Skeletal muscle tissue (tissue), 4 donors: ENCODE results near the gene RLBP1. TPM values are rescaled to one million over a fixed set of nuclear protein-coding genes. Genes with fewer than 3 reads are reported as not detected.

Experiments used
- H3K27ac ChIP-seq: one replicate; pipeline ENCODE4 v1.7.0; 2013; ENCODE audit warnings: mild to moderate bottlenecking, low read depth, low read length, inconsistent platforms
- H3K27me3 ChIP-seq, 3 donors: one replicate each; pipeline ENCODE4 v1.7.0; 2013; ENCODE audit warnings: low read length in 3 of 3; ENCODE audit not compliant: control insufficient read depth in 3 of 3, insufficient read depth in 3 of 3
- H3K36me3 ChIP-seq, 3 donors: one replicate each; pipeline ENCODE4 v1.7.0; 2013; ENCODE audit warnings: low read length in 3 of 3; ENCODE audit not compliant: control insufficient read depth in 3 of 3, insufficient read depth in 3 of 3
- H3K4me1 ChIP-seq, 3 donors: one replicate each; pipeline ENCODE4 v1.7.0; 2013; ENCODE audit warnings: low read length in 3 of 3, mild to moderate bottlenecking in 3 of 3; ENCODE audit not compliant: control insufficient read depth in 3 of 3, insufficient read depth in 3 of 3
- H3K4me3 ChIP-seq, 3 donors: one replicate each; pipeline ENCODE4 v1.7.0; 2013; ENCODE audit warnings: low read length in 3 of 3
- H3K9ac ChIP-seq, 3 donors: one replicate each; pipeline ENCODE4 v1.7.0; 2013; ENCODE audit warnings: low read length in 3 of 3, mild to moderate bottlenecking in 3 of 3, moderate library complexity in 2 of 3, low read depth in 1 of 3
- H3K9me3 ChIP-seq, 3 donors: one replicate each; pipeline ENCODE4 v1.7.0; 2013; ENCODE audit warnings: low read length in 3 of 3; ENCODE audit not compliant: control insufficient read depth in 3 of 3
- total RNA-seq: library from RNA; depleted of rRNA; stranded (reverse); fragments of >200 nt; gene quantifications from one replicate; pipeline ENCODE4 v1.2.3, GENCODE V29; 2014
- donor health status: Osteomylitis.

RLBP1 gene
- total RNA-seq, 1 donor from 2014 or later: 0.52 TPM

DNA sequence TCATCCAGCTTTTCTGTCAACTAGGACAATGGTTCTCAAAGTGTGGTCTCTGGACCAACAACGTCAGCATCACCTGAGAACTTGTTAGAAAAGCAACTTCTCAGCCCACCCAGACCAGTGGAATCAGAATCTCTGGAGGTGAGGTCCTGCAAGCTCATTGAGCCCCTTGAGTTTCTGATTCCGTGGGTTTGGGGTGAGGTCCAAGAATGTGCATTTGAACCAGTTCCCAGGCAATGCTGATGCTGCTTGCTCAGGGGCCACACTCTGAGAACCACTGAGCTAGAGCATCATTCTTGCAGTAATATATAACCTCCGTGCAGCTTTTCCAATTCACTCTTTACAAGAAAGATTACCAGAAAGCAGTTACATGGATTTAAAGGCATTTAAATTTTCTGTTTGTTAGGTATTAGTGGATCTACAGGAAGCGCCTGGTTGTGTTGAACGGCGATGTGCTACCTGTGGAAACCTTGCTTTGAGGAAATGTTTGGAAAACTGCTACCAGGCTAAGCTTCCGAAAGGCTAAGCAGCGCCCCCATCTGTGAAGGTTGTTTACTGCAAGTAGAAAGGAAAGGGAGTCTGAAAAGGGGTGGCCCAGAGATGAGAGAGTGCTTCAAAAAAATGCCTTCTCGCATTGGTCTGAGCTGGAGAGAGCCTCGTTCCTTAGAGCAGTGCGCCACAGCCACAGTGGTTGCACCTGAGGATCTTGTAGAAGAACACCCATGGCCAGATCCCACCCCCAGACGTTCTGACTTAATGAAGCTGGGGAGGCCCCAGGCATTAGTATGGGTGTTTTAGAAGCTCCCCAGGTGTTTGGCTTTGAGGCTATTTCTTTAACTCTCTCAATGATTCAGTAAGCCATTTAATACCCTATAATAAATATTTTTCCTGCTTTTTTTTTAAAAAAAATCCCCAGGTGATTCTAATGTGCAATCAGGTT, 50.0 kb downstream of the RLBP1 start:
- H3K4me1 ChIP-seq: peaks cover 17 to 27% (median 20%) of the 10 kb centered on the region in 3 donors
- H3K9ac ChIP-seq: no peak overlapping the region
- H3K36me3 ChIP-seq: peaks cover 8 to 13% (median 8%) of the 10 kb centered on the region in 3 donors
- no peak overlapping the region for H3K4me3 ChIP-seq
- no peak overlapping the region for H3K27ac ChIP-seq
- no peaks in the 10 kb centered on the region for H3K27me3 ChIP-seq
- H3K9me3 ChIP-seq: no peaks in the 10 kb centered on the region

DNA sequence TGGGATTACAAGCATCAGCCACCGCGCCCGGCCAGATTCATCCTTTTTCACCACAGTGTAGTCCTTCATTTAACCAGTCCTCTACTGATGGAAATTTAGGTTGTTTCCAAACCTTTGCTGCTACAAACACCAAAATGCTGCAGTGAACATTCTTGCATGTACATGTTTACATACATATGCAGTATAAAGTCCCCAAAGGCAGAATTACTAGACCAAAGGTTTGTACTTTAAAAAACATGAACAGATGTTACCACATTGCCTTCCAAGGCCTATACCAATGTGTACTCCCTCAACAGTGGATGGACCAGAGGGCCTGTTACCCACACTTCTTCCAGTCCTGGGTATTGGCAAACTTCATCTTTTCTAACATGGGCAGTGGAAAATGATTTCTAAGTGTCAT, 51.0 kb downstream of the RLBP1 start:
- no peak overlapping the region for H3K9ac ChIP-seq
- H3K4me3 ChIP-seq: no peak overlapping the region
- H3K36me3 ChIP-seq: peaks cover 0 to 3% (median 0%) of the 10 kb centered on the region in 3 donors
- peaks cover 22 to 36% (median 28%) of the 10 kb centered on the region in 3 donors for H3K4me1 ChIP-seq
- no peak overlapping the region for H3K27ac ChIP-seq
- no peaks in the 10 kb centered on the region for H3K9me3 ChIP-seq
- no peaks in the 10 kb centered on the region for H3K27me3 ChIP-seq

DNA sequence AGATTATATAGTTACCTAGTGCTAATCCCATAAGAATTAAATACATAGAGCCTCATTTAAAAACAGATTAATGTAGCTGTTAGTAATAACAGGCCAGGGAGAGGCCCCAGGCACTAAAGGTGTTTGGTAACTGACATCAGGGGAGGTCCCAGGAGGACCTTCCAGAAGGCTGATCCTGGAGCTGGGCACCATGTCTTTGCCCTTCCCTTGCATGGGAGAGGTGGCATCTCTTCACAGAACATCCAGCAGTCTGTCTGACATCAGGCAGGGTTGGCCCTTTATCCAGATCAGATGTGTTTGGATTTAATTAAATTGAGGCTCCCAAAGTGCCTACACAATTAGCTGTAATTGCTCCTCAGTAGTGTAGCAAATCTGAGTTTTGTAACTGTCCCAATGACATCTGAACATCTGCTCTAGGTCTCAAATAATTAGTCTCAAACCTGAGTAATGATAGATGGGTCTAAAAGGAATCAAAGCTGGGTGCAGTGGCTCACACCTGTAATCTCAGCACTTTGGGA, 53.0 kb downstream of the RLBP1 start:
- H3K36me3 ChIP-seq: no peaks in the 10 kb centered on the region
- H3K9me3 ChIP-seq: no peaks in the 10 kb centered on the region
- no peak overlapping the region for H3K9ac ChIP-seq
- no peaks in the 10 kb centered on the region for H3K27me3 ChIP-seq
- H3K4me3 ChIP-seq: no peak overlapping the region
- peak overlapping the region; percentile 88 for H3K27ac ChIP-seq
- H3K4me1 ChIP-seq: peaks cover 31 to 51% (median 35%) of the 10 kb centered on the region in 3 donors

DNA sequence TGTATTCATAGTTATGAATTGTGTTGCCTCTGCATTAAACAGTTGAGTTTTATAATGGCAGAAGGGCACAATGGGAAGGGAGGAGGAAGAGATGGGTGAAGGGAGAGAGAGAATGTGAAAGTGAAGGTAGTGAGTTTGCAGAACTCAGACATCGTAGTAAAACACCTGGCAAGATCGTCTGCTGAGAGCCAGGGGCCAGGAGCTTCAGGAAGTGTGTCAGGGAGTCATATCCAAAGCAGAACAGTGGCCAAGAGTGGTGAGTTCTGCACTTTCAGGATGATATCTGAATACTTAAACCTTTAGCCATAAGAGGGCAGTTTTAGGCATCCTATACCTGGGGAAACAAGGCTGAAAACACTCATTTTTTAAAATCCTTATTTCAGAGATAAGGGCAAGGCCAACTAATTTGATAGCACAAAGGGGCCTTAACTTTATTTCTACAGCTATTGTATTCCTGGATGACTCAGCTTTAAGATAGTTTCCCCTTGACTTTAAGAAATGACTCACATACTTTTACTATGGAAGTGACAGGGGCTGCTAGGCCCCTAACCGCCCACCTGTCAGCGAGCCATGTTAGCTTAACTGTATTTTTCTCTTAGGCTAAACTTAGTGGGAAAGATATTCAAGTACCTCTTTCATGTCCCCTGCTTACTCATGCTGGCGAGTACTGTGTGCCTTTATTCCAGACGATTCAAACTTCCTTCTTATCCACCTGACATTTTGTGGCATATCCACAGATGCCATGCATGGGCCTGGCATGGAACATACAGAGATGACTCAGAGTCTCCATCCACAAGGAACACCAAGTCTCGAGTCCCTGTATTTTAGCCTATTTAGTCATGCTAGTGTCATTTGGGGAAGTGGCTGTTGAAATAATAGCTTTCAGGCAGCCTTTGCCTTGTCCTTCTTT, 53.9 kb downstream of the RLBP1 start:
- Histone ChIP-seq H3K9ac (peak overlapping the region in 1 of 3 donors; percentile 34), H3K27ac (peak overlapping the region; percentile 88), H3K9me3 (no peaks in the 10 kb centered on the region), H3K36me3 (no peaks in the 10 kb centered on the region), H3K27me3 (no peaks in the 10 kb centered on the region), H3K4me3 (no peak overlapping the region), H3K4me1 (peaks cover 31 to 59% (median 38%) of the 10 kb centered on the region in 3 donors)

DNA sequence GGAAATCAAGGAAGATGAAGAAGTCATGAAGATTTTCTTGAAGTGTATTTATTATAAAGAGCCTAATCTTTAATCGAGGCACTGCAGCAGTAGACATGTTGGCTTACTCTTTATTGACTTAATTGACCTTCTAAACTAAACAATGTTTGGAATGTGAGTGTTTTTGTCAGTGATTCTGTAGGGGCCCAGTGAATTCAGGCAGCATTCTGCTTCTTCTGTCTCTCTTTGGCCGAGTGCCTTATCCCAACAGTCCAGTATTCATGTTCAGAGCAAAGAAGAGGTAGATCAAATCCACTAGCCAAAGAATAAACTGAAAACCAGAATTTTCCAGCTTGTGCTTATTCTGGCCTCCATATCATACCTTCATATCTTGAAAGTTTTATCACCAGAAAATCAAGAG, 55.7 kb downstream of the RLBP1 start:
- no peak overlapping the region for H3K4me3 ChIP-seq
- H3K27ac ChIP-seq: peak overlapping the region; percentile 45
- H3K27me3 ChIP-seq: no peaks in the 10 kb centered on the region
- H3K4me1 ChIP-seq: peaks cover 31 to 64% (median 38%) of the 10 kb centered on the region in 3 donors
- H3K9me3 ChIP-seq: no peaks in the 10 kb centered on the region
- peaks cover 0 to under 1% (median 0%) of the 10 kb centered on the region in 3 donors for H3K36me3 ChIP-seq
- no peak overlapping the region for H3K9ac ChIP-seq

DNA sequence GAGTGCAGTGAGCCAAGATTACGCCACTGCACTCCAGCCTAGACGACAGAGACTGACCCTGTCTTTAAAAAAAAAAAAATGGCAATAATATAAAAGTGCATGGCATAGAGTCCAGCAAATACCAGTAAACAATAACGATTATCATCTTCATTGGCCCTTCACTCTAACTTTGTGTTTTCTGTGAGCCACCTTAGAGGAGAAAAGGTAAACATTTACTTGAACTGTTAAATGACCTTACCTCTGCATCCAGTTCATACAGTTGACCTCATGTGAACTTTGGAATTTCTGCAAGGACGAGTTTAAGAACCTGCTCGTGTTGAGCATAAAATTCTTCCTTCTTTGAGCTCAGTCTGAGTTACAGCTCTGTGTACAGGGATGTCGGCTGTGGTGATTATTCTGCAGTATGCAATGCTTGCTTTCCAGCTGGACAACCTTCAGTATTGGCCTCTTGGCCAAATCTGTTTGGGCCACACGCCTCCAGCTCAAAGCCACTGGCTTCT, 56.6 kb downstream of the RLBP1 start:
- Histone ChIP-seq H3K4me1 (peaks cover 31 to 64% (median 38%) of the 10 kb centered on the region in 3 donors), H3K9me3 (no peaks in the 10 kb centered on the region), H3K27me3 (no peaks in the 10 kb centered on the region), H3K9ac (no peak overlapping the region), H3K36me3 (peaks cover 0 to 4% (median 0%) of the 10 kb centered on the region in 3 donors), H3K27ac (peak overlapping the region; percentile 45), H3K4me3 (no peak overlapping the region)

DNA sequence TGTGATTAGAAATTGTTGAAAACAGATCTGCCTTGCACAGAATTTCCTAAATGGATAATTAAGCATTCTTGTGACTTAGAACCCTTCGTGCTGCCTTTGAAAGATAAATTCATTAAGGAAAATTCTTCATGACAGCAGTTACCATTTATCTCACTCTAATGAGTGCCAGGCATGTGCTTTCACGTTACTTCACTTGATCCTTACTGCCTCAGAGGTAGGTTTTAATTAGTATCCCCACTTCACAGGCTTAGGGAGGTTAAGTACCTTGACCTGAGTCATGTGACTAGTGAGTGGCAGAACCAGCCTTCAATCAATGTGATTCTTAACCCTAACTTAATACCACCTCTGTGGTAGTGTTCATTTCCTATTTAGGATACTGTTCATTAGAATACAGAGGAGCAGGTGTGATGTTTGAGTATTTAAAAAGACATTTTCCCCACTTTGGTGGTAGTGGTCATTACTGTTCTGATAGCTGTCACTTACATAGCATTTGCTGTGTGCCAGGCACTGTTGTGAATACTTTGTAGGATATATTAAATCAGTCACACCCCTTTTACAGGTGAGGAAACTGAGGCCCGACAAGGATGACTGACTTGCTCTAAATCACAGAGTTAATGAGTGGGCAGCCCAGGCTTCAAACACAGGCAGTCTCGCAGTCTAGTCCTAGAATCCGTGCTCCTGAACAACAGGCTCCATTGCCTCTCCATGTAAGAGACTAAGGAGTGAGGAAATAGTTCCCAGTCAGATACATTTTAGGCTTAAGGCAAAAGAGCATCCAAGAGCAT, 57.9 kb downstream of the RLBP1 start:
- no peak overlapping the region for H3K27ac ChIP-seq
- H3K9me3 ChIP-seq: no peaks in the 10 kb centered on the region
- peaks cover 0 to 4% (median 3%) of the 10 kb centered on the region in 3 donors for H3K36me3 ChIP-seq
- H3K4me3 ChIP-seq: no peak overlapping the region
- no peaks in the 10 kb centered on the region for H3K27me3 ChIP-seq
- H3K9ac ChIP-seq: no peak overlapping the region
- peaks cover 31 to 60% (median 38%) of the 10 kb centered on the region in 3 donors for H3K4me1 ChIP-seq

DNA sequence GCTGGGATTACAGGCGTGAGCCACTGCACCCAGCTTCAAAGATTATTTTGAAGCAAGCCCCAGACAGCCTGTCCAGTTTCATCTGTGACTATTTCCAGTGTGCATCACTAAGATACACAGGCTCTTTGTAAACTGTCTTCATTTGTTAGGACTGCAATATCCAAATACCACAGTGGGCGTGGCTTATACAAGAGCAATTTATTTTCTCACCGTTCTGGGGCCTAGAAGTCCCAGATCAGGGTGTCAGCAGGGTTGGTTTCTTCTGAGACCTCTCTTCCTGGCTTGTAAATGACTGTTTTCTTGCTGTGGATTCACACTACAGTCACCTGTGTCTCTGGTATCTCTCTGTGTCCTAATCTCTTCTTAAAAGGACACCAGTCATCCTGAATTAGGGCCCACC, 59.7 kb downstream of the RLBP1 start:
- peaks cover 0 to 9% (median 3%) of the 10 kb centered on the region in 3 donors for H3K36me3 ChIP-seq
- H3K4me3 ChIP-seq: no peak overlapping the region
- no peaks in the 10 kb centered on the region for H3K9me3 ChIP-seq
- no peak overlapping the region for H3K27ac ChIP-seq
- H3K4me1 ChIP-seq: peaks cover 16 to 49% (median 25%) of the 10 kb centered on the region in 3 donors
- H3K9ac ChIP-seq: no peak overlapping the region
- H3K27me3 ChIP-seq: no peaks in the 10 kb centered on the region
